ENCODE measurements around the gene TBCD.

TBCD gene

GRCh38 chr17:82858376-82859126, 106.7 kb downstream of the TBCD start:
- peak; percentile 16 for DNase-seq (ENCODE audit: low spot score)

- DNase-seq (ENCODE audit: low spot score) = peak; percentile 69
Measured at GRCh38 chr17:82859431-82860403, 107.9 kb downstream of the TBCD start.

GRCh38 chr17:82860606-82861392, 108.9 kb downstream of the TBCD start:
- no peak for DNase-seq (ENCODE audit: low spot score)

GRCh38 chr17:82861393-82861775, 109.5 kb downstream of the TBCD start:
- no peak for DNase-seq (ENCODE audit: low spot score)

- no peak for DNase-seq (ENCODE audit: low spot score)
Measured at GRCh38 chr17:82862191-82862590, 110.3 kb downstream of the TBCD start.

GRCh38 chr17:82862737-82863382, 111.0 kb downstream of the TBCD start:
- DNase-seq (ENCODE audit: low spot score) = no peak

- DNase-seq (ENCODE audit: low spot score) = no peak
Measured at GRCh38 chr17:82863383-82863940, 111.6 kb downstream of the TBCD start.

GRCh38 chr17:82863941-82864712, 112.3 kb downstream of the TBCD start:
- peak; percentile 95 for DNase-seq (ENCODE audit: low spot score)

GRCh38 chr17:82864713-82865248, 112.9 kb downstream of the TBCD start:
- no peak for DNase-seq (ENCODE audit: low spot score)

- DNase-seq (ENCODE audit: low spot score) = no peak
Measured at GRCh38 chr17:82865274-82865673, 113.4 kb downstream of the TBCD start.

- no peak for DNase-seq (ENCODE audit: low spot score)
Measured at GRCh38 chr17:82865774-82866395, 114.0 kb downstream of the TBCD start.

- no peak for DNase-seq (ENCODE audit: low spot score)
Measured at GRCh38 chr17:82866590-82867191, 114.8 kb downstream of the TBCD start.

- no peak for DNase-seq (ENCODE audit: low spot score)
Measured at GRCh38 chr17:82867763-82868325, 116.0 kb downstream of the TBCD start.

GRCh38 chr17:82868715-82869131, 116.9 kb downstream of the TBCD start:
- DNase-seq (ENCODE audit: low spot score) = no peak

- no peak for DNase-seq (ENCODE audit: low spot score)
Measured at GRCh38 chr17:82869536-82869935, 117.7 kb downstream of the TBCD start.

- DNase-seq (ENCODE audit: low spot score) = no peak
Measured at GRCh38 chr17:82870091-82870491, 118.2 kb downstream of the TBCD start.

GRCh38 chr17:82870541-82870940, 118.7 kb downstream of the TBCD start:
- DNase-seq (ENCODE audit: low spot score) = no peak

- no peak for DNase-seq (ENCODE audit: low spot score)
Measured at GRCh38 chr17:82871056-82871775, 119.4 kb downstream of the TBCD start.

All from CD4-positive, alpha-beta T cell treated with Interleukin-6 at 100 ng/mL for 8 hours (primary cell).